A549 (cell line): ENCODE results near the gene PRPF40A. TPM values are rescaled to one million over a fixed set of nuclear protein-coding genes. Genes with fewer than 3 reads are reported as not detected.

Experiments used
- ATAC-seq, 2 experiments: fragments of 200-7000 bp in 1 of 2; fragments of >200 bp in 1 of 2; cut with Nextera tagmentation in 1 of 2; cut with Tn5 transposase in 1 of 2; 3 replicates each; pipeline versions ENCODE4 v1.8.0 to v1.9.1; 2018 to 2020; ENCODE audit warnings: mild to moderate bottlenecking in 1 of 2, moderate library complexity in 1 of 2
- CTCF ChIA-PET: fragments of 300-600 bp; sonication (Branson Sonifier 250); formaldehyde crosslinking; extraction: SDS; loops from one replicate; lab custom pipeline; 2021; ENCODE audit warnings: antibody characterized with exemption, inconsistent platforms; lab: Yijun Ruan, JAX
- POLR2A ChIA-PET: fragments of 350-600 bp; formaldehyde crosslinking; extraction: SDS; loops from one replicate; lab custom pipeline; 2021; ENCODE audit warnings: antibody characterized with exemption, inconsistent platforms; lab: Yijun Ruan, JAX
- DNase-seq, 2 experiments: peaks; one replicate each; pipeline versions ENCODE4 v3.0.0 to v3.0.0-alpha.2; 2011 to 2016; ENCODE audit warnings: low read depth in 1 of 2, low spot score in 1 of 2
- FAIRE-seq: peaks from 2 replicates; lab custom pipeline; 2011; peaks lifted over from hg19 to GRCh38; lab: Jason Lieb, UNC
- H3K27ac ChIP-seq, 2 experiments: fragments of >200 bp; sonication (Bioruptor Twin); formaldehyde crosslinking; 3 replicates each; pipeline ENCODE4 v1.5.1; 2016 to 2017
- H3K4me1 ChIP-seq: fragments of >200 bp; sonication (Bioruptor Twin); formaldehyde crosslinking; 3 replicates; pipeline ENCODE4 v1.6.1; 2016
- H3K4me2 ChIP-seq: fragments of >200 bp; sonication (Bioruptor Twin); formaldehyde crosslinking; 3 replicates; pipeline ENCODE4 v1.6.1; 2016
- H3K4me3 ChIP-seq: fragments of >200 bp; sonication (Bioruptor Twin); formaldehyde crosslinking; 3 replicates; pipeline ENCODE4 v1.5.1; 2016
- H3K9me3 ChIP-seq: fragments of >200 bp; sonication (Bioruptor Twin); formaldehyde crosslinking; 3 replicates; pipeline ENCODE4 v1.6.1; 2016
- BHLHE40 ChIP-seq: IDR thresholded peaks from 2 replicates; pipeline ENCODE4 v1.6.1; 2012; ENCODE audit warnings: low read depth, low read length, inconsistent platforms
- CBX2 ChIP-seq: fragments of 200-600 bp; sonication (generic); IDR thresholded peaks from 2 replicates; pipeline ENCODE4 v1.6.1; 2016; ENCODE audit warnings: low read depth, mild to moderate bottlenecking, borderline replicate concordance
- CBX8 ChIP-seq: fragments of 200-600 bp; sonication (generic); IDR thresholded peaks from 2 replicates; pipeline ENCODE4 v1.6.1; 2016
- CHD4 ChIP-seq: fragments of 200-600 bp; sonication (generic); IDR thresholded peaks from 2 replicates; pipeline ENCODE4 v1.6.1; 2016; ENCODE audit warnings: antibody characterized with exemption, mild to moderate bottlenecking, borderline replicate concordance
- EP300 ChIP-seq, 2 experiments: fragments of >200 bp; sonication (Bioruptor Twin); formaldehyde crosslinking; IDR thresholded peaks; 2 replicates in 1 of 2; 3 replicates in 1 of 2; pipeline ENCODE4 v1.6.1; 2016 to 2017
- FOSB ChIP-seq: fragments of 250-450 bp; sonication (Bioruptor Pico); IDR thresholded peaks from 2 replicates; pipeline ENCODE4 v1.5.0; 2020; ENCODE audit warnings: mild to moderate bottlenecking, moderate library complexity
- GATA3 ChIP-seq: IDR thresholded peaks from 2 replicates; pipeline ENCODE4 v1.6.1; 2012; ENCODE audit warnings: borderline replicate concordance
- HOXA7 ChIP-seq: fragments of 250-450 bp; sonication (Bioruptor Pico); IDR thresholded peaks from 2 replicates; pipeline ENCODE4 v1.5.0; 2020; ENCODE audit warnings: mild to moderate bottlenecking, moderate library complexity
- HOXB13 ChIP-seq: fragments of 250-450 bp; sonication (Bioruptor Pico); IDR thresholded peaks from 2 replicates; pipeline ENCODE4 v1.5.0; 2020; ENCODE audit warnings: low read depth, mild to moderate bottlenecking, moderate library complexity
- KDM5A ChIP-seq: fragments of 200-600 bp; sonication (generic); IDR thresholded peaks from 2 replicates; pipeline ENCODE4 v1.6.1; 2016; ENCODE audit warnings: antibody characterized with exemption, mild to moderate bottlenecking
- MAFK ChIP-seq: fragments of 450-650 bp; IDR thresholded peaks from 2 replicates; pipeline ENCODE4 v1.6.1; 2014; ENCODE audit not compliant: partially characterized antibody
- MAX ChIP-seq: IDR thresholded peaks from 2 replicates; pipeline ENCODE4 v1.6.1; 2012
- MYC ChIP-seq: IDR thresholded peaks from 2 replicates; pipeline ENCODE4 v1.6.1; 2012; ENCODE audit warnings: mild to moderate bottlenecking, inconsistent platforms, low read length, improper control_type of control experiment, borderline replicate concordance
- NFE2L2 ChIP-seq: fragments of 150-350 bp; conservative IDR thresholded peaks from 2 replicates; pipeline ENCODE4 v1.6.1; 2014; ENCODE audit warnings: low read length
- NR3C1 ChIP-seq: fragments of >200 bp; sonication (Bioruptor Twin); formaldehyde crosslinking; IDR thresholded peaks from 3 replicates; pipeline ENCODE4 v1.6.1; 2017
- SREBF2 ChIP-seq: fragments of 450-650 bp; IDR thresholded peaks from 2 replicates; pipeline ENCODE4 v1.6.1; 2014; ENCODE audit warnings: mild to moderate bottlenecking, moderate library complexity
- ZC3H11A ChIP-seq: fragments of 450-650 bp; IDR thresholded peaks from 2 replicates; pipeline ENCODE4 v1.6.1; 2014; ENCODE audit warnings: antibody characterized with exemption, mild to moderate bottlenecking
- ZFP36 ChIP-seq: fragments of 450-650 bp; IDR thresholded peaks from 2 replicates; pipeline ENCODE4 v1.6.1; 2014; ENCODE audit warnings: borderline replicate concordance; ENCODE audit not compliant: partially characterized antibody
- ZNF302 ChIP-seq: fragments of 250-450 bp; sonication (Bioruptor Pico); IDR thresholded peaks from 2 replicates; pipeline ENCODE4 v1.9.0; 2021; ENCODE audit warnings: inconsistent platforms, mild to moderate bottlenecking, moderate library complexity
- WGBS: methylation state at CpG from one replicate; pipeline ENCODE4 v1.1.6; 2017; ENCODE audit errors: missing lambda C conversion rate; 5-methylcytosine and 5-hydroxymethylcytosine counted together
- polyA plus RNA-seq, 4 experiments: library from polyadenylated mRNA; depleted of rRNA in 3 of 4; stranded (reverse); fragments of >200 nt; fragmentation: RNase III in 1 of 4; extraction: RNeasy Plus Mini Kit Qiagen cat#74134 plus additional on column Dnase treatment in 1 of 4; gene quantifications; 2 replicates in 3 of 4; 3 replicates in 1 of 4; pipeline ENCODE4 v1.2.3, GENCODE V29; 2011 to 2017
- TF ChIP-seq, protein P1 (sequence below): IDR thresholded peaks from 2 replicates; pipeline ENCODE4 v1.6.1; 2012
- TF ChIP-seq, protein P2 (sequence below): IDR thresholded peaks from 2 replicates; pipeline ENCODE4 v1.6.1; 2012; ENCODE audit warnings: low read depth, borderline replicate concordance

Gene PRPF40A
- polyA plus RNA-seq, 2 of the 4 experiments (the other 2 are of a cell fraction): 75.1 to 186 TPM

DNA sequence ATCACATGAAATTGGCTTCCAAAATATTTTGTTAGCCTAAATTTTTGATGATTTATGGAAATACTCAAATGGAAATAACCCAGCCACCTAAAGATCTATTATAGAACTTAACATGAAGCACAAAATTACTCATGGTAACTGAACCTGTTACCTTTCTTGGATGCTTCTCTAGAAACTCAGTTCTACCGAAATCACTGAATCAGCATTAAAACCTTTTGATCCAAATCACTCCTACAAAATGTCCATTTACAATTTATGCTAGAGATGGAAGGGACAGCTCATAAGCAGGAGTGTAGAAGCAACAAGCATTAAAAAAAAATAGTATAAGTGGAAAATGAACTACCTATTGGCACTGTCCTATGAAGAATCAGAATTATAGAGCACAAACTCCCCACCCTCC, 2.1 kb downstream of the PRPF40A start:
- no peak for ATAC-seq
- Histone ChIP-seq H3K9me3 (no peaks in the 10 kb centered on the region), H3K4me2 (peak overlapping the region; percentile 87), H3K4me1 (peaks cover 23% of the 10 kb centered on the region), H3K27ac (no peak overlapping the region)
- TF ChIP-seq MAFK (peak; percentile 94), ZFP36 (no peak)
- TF ChIP-seq, all 56 proteins: peak for 1
- FAIRE-seq (no peak), DNase-seq (no peak)
- WGBS: 43% methylated on average over 1 of the region's 1 CpG
- H3K4me3 ChIP-seq: peak overlapping the region; percentile 75
- CTCF ChIA-PET: interaction anchor here (0.6 to 1.7 kb wide), 5 partner anchors 10 to 811 kb away, joined by 3 to 4 read pairs (median 3); no protein-coding TSS in a partner anchor
- POLR2A ChIA-PET: interaction anchor here (0.7 kb wide), 2 partner anchors 18 to 89 kb away, joined by 3 to 7 read pairs; no protein-coding TSS in a partner anchor

GRCh38 chr2:152710713-152711112, 6.5 kb downstream of the PRPF40A start:
- WGBS: 81% methylated on average over 2 of the region's 2 CpGs
- FAIRE-seq (no peak), ATAC-seq (no peak), DNase-seq (no peak)
- H3K27ac ChIP-seq: no peak overlapping the region
- no peak overlapping the region for H3K4me3 ChIP-seq
- CTCF ChIA-PET: no interaction called here
- H3K4me2 ChIP-seq: no peak overlapping the region
- POLR2A ChIA-PET: no interaction called here
- TF ChIP-seq FOSB (CRISPR knock-in tag) (no peak), NR3C1 (no peak), ZNF302 (CRISPR knock-in tag) (no peak), ZFP36 (no peak), CBX8 (no peak), HOXB13 (CRISPR knock-in tag) (no peak), CBX2 (no peak), MAX (no peak), CHD4 (no peak), KDM5A (no peak), NFE2L2 (no peak), MYC (no peak)
- TF ChIP-seq, protein P1, sequence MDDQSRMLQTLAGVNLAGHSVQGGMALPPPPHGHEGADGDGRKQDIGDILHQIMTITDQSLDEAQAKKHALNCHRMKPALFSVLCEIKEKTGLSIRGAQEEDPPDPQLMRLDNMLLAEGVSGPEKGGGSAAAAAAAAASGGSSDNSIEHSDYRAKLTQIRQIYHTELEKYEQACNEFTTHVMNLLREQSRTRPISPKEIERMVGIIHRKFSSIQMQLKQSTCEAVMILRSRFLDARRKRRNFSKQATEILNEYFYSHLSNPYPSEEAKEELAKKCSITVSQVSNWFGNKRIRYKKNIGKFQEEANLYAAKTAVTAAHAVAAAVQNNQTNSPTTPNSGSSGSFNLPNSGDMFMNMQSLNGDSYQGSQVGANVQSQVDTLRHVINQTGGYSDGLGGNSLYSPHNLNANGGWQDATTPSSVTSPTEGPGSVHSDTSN: no peak
- TF ChIP-seq, all 56 proteins: peak for 0
- peaks cover 16% of the 10 kb centered on the region for H3K4me1 ChIP-seq
- no peaks in the 10 kb centered on the region for H3K9me3 ChIP-seq

- ATAC-seq: no peak
- DNase-seq: no peak
- no peaks in the 10 kb centered on the region for H3K4me1 ChIP-seq
- TF ChIP-seq BHLHE40 (no peak), GATA3 (no peak), MAX (no peak), HOXA7 (CRISPR knock-in tag) (no peak), SREBF2 (no peak), EP300 (IDR thresholded peaks at IDR 0.05) (no peak), NFE2L2 (no peak), ZC3H11A (no peak)
- TF ChIP-seq, protein P2, sequence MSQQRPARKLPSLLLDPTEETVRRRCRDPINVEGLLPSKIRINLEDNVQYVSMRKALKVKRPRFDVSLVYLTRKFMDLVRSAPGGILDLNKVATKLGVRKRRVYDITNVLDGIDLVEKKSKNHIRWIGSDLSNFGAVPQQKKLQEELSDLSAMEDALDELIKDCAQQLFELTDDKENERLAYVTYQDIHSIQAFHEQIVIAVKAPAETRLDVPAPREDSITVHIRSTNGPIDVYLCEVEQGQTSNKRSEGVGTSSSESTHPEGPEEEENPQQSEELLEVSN: no peak
- H3K27ac ChIP-seq: no peak overlapping the region
- ChIA-PET POLR2A (interaction anchor here (1.4 kb wide), 1 partner anchor 8 kb away, joined by 7 read pairs; the partner anchor contains the start of gene PRPF40A), CTCF (no interaction called here)
- H3K4me3 ChIP-seq: no peak overlapping the region
- H3K9me3 ChIP-seq: no peaks in the 10 kb centered on the region
- no peak overlapping the region for H3K4me2 ChIP-seq
- 86% methylated on average over 2 of the region's 2 CpGs for WGBS
- no peak for FAIRE-seq
Measured at GRCh38 chr2:152708742-152709141, 8.5 kb downstream of the PRPF40A start.
